ENCODE measurements around the gene C9orf78.
"Not testable (repeated sequence)": the region's sequence is repeated elsewhere in the genome, so short reads cannot be mapped to it uniquely, and the experiment has no call there.

C9orf78 gene

GRCh38 chr9:129813661-129814060, 21.4 kb downstream of the C9orf78 start:
- DNase-seq (ENCODE audit: low read depth, low spot score): no peak

GRCh38 chr9:129812385-129812784, 22.7 kb downstream of the C9orf78 start:
- DNase-seq (ENCODE audit: low read depth, low spot score): no peak

- no peak for DNase-seq (ENCODE audit: low read depth, low spot score)
Measured at GRCh38 chr9:129811967-129812363, 23.1 kb downstream of the C9orf78 start.

- DNase-seq (ENCODE audit: low read depth, low spot score): no peak
Measured at GRCh38 chr9:129810788-129811187, 24.3 kb downstream of the C9orf78 start.

DNA sequence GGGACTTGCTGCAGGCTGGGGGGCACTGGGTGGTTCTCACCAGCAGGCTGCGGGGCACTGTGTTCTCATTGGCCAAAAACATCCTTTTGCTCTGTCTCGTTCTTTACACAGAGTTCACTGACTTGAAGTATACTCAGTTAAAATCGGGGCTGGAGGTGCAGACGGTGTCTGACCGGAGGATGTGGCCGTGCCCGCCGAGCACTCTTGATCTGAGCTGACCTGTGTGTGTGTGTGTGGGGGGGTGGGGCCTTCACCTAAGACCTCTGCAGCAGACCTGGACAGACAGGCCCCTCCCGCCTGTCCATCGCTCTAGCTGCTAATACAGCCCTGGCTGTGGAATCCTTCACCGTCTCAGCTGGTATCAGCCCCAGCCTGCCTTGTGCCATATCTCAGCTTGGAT, 25.0 kb downstream of the C9orf78 start:
- DNase-seq (ENCODE audit: low read depth, low spot score): no peak

- no peak for DNase-seq (ENCODE audit: low read depth, low spot score)
Measured at GRCh38 chr9:129809346-129809745, 25.7 kb downstream of the C9orf78 start.

DNA sequence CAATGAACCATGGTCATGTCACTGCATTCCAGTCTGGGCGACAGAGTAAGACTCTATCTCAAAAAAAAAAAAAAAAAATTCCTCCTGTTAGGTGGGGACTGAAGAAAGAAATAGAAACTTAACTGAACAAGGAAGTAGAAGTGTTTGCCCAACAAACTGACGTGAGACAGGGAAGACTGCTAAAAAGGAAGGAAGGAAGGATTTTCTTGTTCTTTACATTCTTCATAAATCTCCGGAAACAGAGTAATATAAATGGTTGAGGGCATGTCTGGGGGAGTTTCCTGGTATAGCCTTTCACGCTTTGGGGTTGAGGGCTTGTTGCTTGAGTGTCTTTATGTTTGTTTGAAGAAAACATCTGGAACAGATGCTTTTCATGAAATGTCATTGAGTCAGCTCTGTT, 29.0 kb downstream of the C9orf78 start:
- no peak for DNase-seq (ENCODE audit: low read depth, low spot score)

DNA sequence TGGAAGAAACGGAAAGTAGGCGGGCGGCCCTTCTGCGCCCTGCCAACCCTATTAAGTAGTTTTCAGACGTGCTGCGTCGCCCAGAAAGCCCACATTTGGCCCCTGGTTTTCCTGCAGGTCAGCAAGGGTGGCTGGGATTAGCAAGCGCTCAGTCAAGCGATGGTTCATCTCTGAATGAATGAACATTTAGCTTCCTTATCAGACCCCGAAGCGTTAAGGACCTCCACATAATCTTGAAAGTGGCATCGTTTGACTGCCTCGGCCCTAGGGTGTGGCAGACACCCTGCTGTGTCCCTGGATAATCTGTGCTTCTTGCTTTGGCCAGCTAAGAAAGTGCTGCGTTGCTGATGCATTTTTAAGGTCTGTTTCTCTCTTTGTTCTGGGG, 31.4 kb downstream of the C9orf78 start:
- DNase-seq (ENCODE audit: low read depth, low spot score): no peak

DNA sequence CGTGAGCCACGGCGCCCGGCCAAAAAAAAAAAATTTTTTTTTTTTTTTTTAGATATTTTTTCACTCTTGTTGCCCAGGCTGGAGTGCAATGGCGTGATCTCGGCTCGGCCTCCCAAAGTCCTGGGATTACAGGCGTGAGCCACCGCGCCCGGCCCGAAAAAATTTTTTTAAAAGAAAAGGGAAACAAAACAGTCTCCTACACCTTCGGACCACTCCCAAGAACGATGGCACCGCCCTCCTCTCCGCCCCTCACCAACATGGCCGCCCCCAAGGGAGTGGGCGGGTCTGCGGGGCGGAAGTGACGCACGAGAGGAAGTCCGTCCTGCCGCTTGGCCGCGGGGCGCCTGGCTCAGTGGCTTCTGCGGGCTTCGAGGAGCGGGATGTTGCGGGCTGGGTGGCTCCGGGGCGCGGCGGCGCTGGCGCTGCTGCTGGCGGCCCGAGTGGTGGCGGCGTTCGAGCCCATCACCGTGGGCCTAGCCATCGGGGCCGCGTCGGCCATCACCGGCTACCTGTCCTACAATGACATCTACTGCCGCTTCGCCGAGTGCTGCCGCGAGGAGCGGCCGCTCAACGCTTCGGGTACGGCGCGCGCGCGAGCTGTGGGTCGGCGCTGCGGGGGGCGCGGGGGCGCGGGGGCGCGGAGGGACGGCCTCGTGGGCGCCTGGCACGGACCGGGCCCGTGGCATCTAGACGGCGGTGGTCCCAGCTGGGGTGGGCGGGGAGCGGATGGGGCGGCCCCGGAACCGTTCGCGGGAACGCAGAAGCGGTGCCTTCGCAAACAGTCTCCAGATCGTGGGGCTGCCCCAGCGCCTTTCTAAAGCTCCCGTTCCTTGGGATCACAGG, 32.0 kb downstream of the C9orf78 start, which contains the start of gene TOR1B:
TOR1B (plus strand) TSS at position 352 of the 843 bp plus-strand sequence; CDS start at position 381, 29 bp downstream.
- DNase-seq (ENCODE audit: low read depth, low spot score): peak; percentile 87

DNA sequence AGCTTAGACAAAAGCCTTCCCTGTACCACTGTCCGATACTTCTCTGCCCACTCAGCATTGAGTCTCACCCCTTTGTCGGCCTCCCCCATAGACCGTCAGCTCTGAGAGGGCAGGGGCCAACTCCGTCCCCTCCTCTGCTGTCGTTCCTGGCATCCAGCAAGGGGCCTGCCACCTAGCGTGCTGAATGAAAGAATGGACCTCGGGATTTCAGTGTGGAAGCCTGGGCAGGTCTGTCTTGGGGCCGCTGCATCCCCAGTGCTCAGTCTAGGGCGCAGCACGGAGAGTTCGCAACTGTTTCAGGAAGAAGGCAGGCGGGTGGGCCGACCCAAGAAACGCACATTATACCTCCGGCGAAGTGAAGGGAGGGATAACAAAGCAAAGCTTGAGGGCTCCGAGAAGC, 33.6 kb downstream of the C9orf78 start:
- no peak for DNase-seq (ENCODE audit: low read depth, low spot score)

DNA sequence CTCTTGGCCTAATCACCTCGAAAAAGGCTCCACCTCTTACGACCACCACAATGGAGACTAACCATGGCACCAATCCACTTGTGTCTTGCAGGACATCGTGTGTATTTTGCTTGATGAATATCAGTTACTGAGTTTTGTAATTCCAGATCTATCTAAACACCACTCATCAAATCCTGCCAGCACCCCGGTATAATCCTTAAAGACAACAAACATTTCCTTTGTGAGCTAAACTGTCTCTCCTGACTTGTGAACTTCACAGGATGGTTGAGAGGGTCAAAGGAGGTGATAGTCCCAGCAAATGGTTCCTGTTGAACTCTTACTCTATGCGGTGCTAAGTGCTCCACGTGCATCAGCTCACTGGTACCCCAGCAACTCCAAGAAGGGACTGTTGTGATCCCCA, 36.1 kb downstream of the C9orf78 start:
- no peak for DNase-seq (ENCODE audit: low read depth, low spot score)

- DNase-seq (ENCODE audit: low read depth, low spot score): not testable (repeated sequence)
Measured at GRCh38 chr9:129796029-129796428, 39.0 kb downstream of the C9orf78 start.

- DNase-seq (ENCODE audit: low read depth, low spot score): no peak
Measured at GRCh38 chr9:129794549-129794948, 40.5 kb downstream of the C9orf78 start.

- DNase-seq (ENCODE audit: low read depth, low spot score): no peak
Measured at GRCh38 chr9:129786481-129786880, 48.6 kb downstream of the C9orf78 start.

GRCh38 chr9:129785866-129786265, 49.2 kb downstream of the C9orf78 start:
- no peak for DNase-seq (ENCODE audit: low read depth, low spot score)

- not testable (repeated sequence) for DNase-seq (ENCODE audit: low read depth, low spot score)
Measured at GRCh38 chr9:129784970-129785369, 50.1 kb downstream of the C9orf78 start.

DNA sequence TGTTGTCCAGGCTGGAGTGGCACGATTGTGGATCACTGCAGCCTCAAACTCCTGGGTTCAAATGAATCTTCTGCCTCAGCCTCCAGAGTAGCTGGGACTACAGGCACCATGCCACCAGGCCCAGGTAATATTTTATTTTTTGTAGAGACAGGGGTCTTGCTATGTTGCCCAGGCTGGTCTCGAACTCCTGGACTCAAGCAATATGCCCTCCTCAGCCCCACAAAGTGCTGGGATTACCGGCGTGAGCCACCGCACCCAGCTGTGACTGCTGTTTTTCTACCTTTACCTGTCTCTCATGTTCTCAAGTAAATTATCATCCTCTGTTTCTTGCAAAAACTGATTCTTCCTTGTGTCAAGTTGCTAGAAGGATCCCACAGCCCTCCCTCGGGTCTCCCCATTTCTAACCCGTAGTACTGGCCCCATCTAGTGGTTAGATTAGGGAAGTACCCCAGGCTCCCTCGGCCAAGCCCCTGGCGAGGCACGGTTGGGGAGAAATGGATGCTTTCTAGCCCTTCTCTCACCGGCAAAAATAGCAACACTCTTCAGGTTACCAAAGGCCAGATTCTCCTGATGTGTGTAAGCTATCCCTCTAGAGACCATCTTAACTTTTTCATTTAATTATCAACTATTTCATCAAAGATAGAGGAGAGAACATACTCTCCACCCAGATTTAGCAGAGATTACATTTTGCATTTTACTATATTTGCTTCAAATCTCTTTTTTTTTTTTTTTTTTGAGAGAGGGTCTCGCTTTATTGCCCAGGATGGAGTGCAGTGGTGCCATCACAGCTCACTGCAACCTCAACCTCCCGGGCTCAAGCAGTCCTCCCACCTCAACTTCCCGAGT, 51.3 kb downstream of the C9orf78 start:
- DNase-seq (ENCODE audit: low read depth, low spot score): peak; percentile 56

GRCh38 chr9:129781981-129782380, 53.1 kb downstream of the C9orf78 start:
- DNase-seq (ENCODE audit: low read depth, low spot score): no peak

DNA sequence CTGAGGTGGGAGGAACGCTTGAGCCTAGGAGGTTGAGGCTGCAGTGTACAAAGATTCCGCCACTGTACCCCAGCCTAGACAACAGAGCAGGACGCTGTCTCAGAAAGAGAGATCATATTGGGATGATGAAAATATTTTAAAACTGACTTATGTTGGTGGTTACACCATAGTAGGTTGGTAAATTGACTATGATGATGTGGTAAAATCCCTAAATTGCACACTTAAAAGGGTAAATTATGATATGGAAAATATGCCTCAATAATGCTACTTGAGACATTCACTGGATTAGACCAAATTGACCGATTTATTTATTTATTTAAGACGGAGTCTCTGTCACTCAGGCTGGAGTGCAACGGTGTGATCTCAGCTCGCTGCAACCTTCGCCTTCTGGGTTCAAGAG, 53.9 kb downstream of the C9orf78 start:
- DNase-seq (ENCODE audit: low read depth, low spot score): no peak

DNA sequence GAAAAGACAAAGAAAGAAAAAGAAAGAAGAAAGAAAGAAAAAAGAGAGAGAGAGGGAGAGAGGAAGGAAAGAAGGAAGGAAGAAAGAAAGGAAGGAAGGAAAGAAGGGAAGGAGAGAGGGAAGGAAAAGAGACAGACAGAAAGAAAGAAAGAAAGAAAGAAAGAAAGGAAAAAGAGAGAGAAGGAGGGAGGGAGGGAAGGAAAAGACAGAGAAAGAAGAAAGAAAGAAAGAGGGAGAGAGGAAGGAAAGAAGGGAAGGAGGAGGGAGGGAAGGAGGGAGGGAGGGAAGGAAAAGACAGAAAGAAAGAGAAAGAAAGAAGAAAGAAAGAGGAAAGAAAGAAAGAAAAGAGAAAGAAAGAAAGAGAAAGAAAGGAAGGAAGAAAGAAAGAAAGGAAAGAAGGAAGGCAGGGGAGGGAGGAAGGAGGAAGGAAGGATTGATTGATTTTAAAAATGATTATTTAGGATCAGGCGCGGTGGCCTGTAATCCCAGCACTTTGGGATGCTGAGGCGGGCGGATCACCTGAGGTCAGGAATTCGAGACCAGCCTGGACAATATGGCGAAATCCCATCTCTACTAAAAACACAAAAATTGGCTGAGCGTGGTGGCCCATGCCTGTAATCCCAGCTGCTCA, 55.4 kb downstream of the C9orf78 start:
- no peak for DNase-seq (ENCODE audit: low read depth, low spot score)

DNA sequence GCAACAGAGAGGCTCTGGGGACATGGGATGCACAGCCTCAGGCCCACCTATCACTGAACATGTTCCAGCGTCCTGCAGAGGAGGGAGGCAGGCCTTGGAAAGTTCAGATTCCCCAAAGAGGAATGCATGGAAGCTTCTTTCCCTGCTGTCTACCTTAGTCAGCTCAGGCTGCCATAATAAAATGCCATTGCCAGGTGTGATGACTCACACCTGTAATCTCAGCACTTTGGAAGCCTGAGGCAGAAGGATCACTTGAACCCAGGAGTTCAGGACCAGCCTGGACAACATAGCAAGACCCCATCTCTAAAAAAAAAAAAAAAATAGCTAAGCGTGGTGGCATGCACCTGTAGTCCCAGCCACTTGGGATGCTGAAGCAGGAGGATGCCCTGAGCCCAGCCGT, 56.6 kb downstream of the C9orf78 start:
- DNase-seq (ENCODE audit: low read depth, low spot score): no peak

DNA sequence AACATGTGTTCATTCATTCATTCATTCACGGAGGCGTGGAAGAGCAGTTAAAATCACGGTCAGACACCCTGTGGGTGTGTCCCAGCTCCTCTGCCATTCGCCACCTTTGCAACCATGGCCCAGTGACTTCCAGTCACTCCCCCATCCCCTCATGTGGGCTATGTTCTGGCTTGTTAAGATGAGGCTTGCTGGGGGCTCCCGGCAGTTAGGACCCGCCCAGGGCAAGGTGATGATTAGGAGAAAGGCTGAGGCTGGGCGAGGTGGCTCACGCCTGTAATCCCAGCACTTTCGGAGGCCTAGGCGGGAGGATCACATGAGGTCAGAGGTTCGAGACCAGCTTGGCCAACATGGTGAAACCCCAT, 57.3 kb downstream of the C9orf78 start:
- DNase-seq (ENCODE audit: low read depth, low spot score): no peak

All from activated CD4-positive, CD25-positive, alpha-beta regulatory T cell treated with anti-CD3 and anti-CD28 coated beads, Interleukin-2, amount 50 U/mL, for 16 hours (primary cell).